Astrocyte (in vitro differentiated cells and primary cell): Measurements from ENCODE around the gene TRIM44.

Experiments used
- CTCF ChIP-seq: IDR thresholded peaks from 2 replicates; pipeline ENCODE4 v1.5.1; 2011; ENCODE audit warnings: low read depth, mild to moderate bottlenecking, inconsistent platforms, low read length, moderate library complexity; ENCODE audit not compliant: insufficient read depth
- EZH2 ChIP-seq: IDR thresholded peaks from 2 replicates; pipeline ENCODE4 v1.6.1; 2012; ENCODE audit warnings: mild to moderate bottlenecking, low read length, inconsistent platforms; ENCODE audit not compliant: insufficient read depth

- TF ChIP-seq CTCF, result no peak
- TF ChIP-seq EZH2, result no peak
These were observed 121.2 kb downstream of the TRIM44 start for GRCh38 chr11:35783809-35784208.
